Skeletal muscle satellite cell (primary cell): ENCODE data around the gene PHF8.

Source experiments
- H3K27me3 ChIP-seq: 2 replicates; pipeline ENCODE4 v1.7.0; 2013; ENCODE audit warnings: low read length; ENCODE audit not compliant: control insufficient read depth, insufficient read depth
- H3K36me3 ChIP-seq: 2 replicates; pipeline ENCODE4 v1.7.0; 2013; ENCODE audit warnings: mild to moderate bottlenecking, control low read depth, low read length; ENCODE audit not compliant: insufficient read depth
- H3K4me1 ChIP-seq: 2 replicates; pipeline ENCODE4 v1.7.0; 2013; ENCODE audit warnings: low read length; ENCODE audit not compliant: control insufficient read depth, insufficient read depth
- H3K4me2 ChIP-seq: 2 replicates; pipeline ENCODE4 v1.7.0; 2013; ENCODE audit warnings: mild to moderate bottlenecking, low read length
- H3K4me3 ChIP-seq: 2 replicates; pipeline ENCODE4 v1.7.0; 2013; ENCODE audit warnings: low read length
- H3K9ac ChIP-seq: 2 replicates; pipeline ENCODE4 v1.7.0; 2013; ENCODE audit warnings: mild to moderate bottlenecking, low read depth, low read length, moderate library complexity
- H3K9me3 ChIP-seq: replicated peaks from 2 replicates; pipeline ENCODE4 v1.7.0; 2013; ENCODE audit warnings: mild to moderate bottlenecking, control low read depth, low read length

The PHF8 gene

DNA sequence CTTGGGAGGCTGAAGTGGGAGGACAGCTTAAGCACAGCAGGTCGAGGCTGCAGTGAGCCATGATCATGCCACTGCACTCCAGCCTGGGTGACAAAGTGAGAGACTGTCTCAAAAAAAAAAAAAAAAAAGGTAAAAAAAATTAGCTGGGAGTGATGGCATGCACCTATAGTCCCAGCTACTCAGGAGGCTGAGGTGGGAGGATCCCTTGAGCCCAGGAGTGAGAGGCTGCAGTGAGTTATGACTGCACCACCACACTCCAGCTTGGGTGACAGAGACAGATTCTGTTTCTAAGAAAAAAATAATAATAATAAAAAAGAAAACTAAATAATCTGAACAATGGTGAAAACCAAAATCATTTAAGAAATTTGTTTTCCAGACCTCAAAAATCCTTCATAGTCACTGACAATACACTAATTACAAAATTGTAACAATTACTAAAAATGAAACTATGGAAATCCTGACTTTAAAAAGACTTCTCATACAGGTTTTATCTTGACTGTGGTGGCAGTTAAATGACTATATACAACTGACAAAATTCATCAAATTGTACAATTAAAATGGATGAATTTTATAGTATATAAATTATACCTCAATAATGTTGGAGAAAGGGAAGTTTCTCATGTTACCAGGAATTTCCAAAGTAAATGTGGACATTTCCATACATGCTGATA lies 31.3 kb downstream of the PHF8 start:
- no peak overlapping the region for H3K9ac ChIP-seq
- H3K9me3 ChIP-seq: no peaks in the 10 kb centered on the region
- H3K4me3 ChIP-seq: no peak overlapping the region
- H3K27me3 ChIP-seq: no peaks in the 10 kb centered on the region
- no peak overlapping the region for H3K4me2 ChIP-seq
- H3K36me3 ChIP-seq: peaks cover 13% of the 10 kb centered on the region
- no peaks in the 10 kb centered on the region for H3K4me1 ChIP-seq

- Histone ChIP-seq H3K27me3 (no peaks in the 10 kb centered on the region), H3K4me3 (no peak overlapping the region), H3K9me3 (no peaks in the 10 kb centered on the region), H3K9ac (no peak overlapping the region), H3K4me1 (no peaks in the 10 kb centered on the region), H3K36me3 (peaks cover 5% of the 10 kb centered on the region), H3K4me2 (no peak overlapping the region)
Measured at GRCh38 chrX:54007682-54008081, 36.6 kb downstream of the PHF8 start.

DNA sequence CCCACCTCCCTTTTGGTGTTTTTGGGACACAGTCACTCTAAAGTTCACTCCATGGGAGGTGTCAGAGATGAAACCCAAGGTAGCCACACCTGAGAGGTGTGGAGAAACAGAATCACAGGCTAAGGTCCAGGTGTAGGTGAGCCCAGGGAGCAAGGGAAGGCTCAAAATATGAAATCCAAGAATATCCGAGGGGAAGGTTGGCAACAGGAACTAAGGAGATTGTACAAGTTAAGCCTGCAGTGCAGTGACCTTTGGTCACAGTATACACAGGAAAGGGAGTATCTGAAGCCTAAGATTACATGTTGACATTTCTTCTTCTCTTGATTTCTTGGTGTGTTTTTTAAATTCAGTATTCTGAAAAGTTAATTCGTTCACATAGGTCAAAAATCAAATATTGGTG lies 46.5 kb downstream of the PHF8 start:
- Histone ChIP-seq H3K4me3 (no peak overlapping the region), H3K27me3 (no peaks in the 10 kb centered on the region), H3K4me2 (no peak overlapping the region), H3K36me3 (peaks cover 21% of the 10 kb centered on the region), H3K9ac (no peak overlapping the region), H3K4me1 (no peaks in the 10 kb centered on the region), H3K9me3 (no peaks in the 10 kb centered on the region)

DNA sequence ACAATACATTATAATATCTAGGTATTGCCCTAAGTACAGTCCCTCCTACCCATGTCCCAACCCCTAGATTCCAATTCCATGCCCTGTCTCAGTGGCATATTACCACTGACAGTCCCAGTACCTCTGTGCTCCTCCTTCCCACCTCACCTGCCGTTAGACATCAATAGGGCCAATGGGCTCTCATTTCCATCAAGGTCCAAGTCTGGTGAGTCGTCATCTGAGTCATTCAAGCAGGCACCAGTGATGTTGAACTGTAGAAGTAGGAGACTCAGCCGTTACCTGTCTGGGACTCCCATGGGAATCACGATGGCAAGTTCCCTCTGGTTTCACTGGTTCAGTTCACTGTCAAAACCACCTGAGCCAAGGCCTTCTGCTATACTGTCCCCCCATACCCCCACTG lies 51.7 kb downstream of the PHF8 start:
- Histone ChIP-seq H3K36me3 (peaks cover 16% of the 10 kb centered on the region), H3K27me3 (no peaks in the 10 kb centered on the region), H3K9me3 (no peaks in the 10 kb centered on the region), H3K4me2 (no peak overlapping the region), H3K4me1 (no peaks in the 10 kb centered on the region), H3K4me3 (no peak overlapping the region), H3K9ac (no peak overlapping the region)

DNA sequence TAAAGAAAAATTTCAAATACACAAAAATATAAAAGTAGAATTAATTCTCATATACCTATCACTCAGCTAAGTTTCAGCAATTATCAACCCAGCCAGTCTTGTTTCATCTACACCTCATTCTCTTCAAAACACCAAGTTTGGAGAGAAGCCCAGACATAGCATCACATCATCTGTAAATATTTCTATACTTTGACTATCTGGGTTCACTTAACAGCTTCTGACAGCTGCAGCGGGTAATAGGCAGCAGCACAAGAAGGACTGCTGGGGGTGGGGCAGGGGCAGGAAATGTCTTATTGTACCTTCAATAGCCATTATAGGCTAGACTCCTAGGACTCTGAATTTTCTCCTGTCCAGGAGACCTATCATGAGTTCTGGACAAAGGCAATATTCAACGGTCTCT lies 54.1 kb downstream of the PHF8 start:
- Histone ChIP-seq H3K9me3 (no peaks in the 10 kb centered on the region), H3K4me3 (no peak overlapping the region), H3K9ac (no peak overlapping the region), H3K27me3 (no peaks in the 10 kb centered on the region), H3K4me1 (no peaks in the 10 kb centered on the region), H3K4me2 (no peak overlapping the region), H3K36me3 (peaks cover 18% of the 10 kb centered on the region)

DNA sequence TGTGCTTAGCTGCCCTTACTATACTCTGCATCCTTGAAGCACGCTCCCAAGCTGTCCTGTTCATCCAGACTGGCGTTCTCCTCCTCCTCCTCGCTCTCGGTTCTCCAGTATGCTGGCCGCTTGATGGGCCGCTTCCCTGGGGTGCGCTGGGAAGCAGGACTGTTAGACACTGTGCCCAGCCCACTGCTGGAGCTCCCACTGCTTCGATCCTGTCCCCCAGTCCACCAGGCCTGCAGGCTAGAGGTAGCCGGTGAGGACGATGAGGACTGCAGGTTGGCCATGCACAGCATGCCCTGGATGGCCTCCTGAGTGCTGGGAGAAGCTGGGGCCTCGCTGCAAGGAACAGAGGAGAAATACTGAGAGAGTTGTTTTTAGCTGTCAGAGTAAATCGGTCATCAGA lies 59.4 kb downstream of the PHF8 start:
- Histone ChIP-seq H3K36me3 (peaks cover 4% of the 10 kb centered on the region), H3K4me3 (no peak overlapping the region), H3K9me3 (no peaks in the 10 kb centered on the region), H3K9ac (no peak overlapping the region), H3K4me2 (no peak overlapping the region), H3K27me3 (no peaks in the 10 kb centered on the region), H3K4me1 (no peaks in the 10 kb centered on the region)

- Histone ChIP-seq H3K9me3 (no peaks in the 10 kb centered on the region), H3K9ac (no peak overlapping the region), H3K27me3 (no peaks in the 10 kb centered on the region), H3K4me2 (no peak overlapping the region), H3K36me3 (peaks cover 7% of the 10 kb centered on the region), H3K4me3 (no peak overlapping the region), H3K4me1 (no peaks in the 10 kb centered on the region)
Measured at GRCh38 chrX:53974529-53974928, 69.7 kb downstream of the PHF8 start.

GRCh38 chrX:53969540-53969939 lies 74.7 kb downstream of the PHF8 start:
- no peaks in the 10 kb centered on the region for H3K9me3 ChIP-seq
- no peak overlapping the region for H3K4me2 ChIP-seq
- H3K4me1 ChIP-seq: no peaks in the 10 kb centered on the region
- H3K9ac ChIP-seq: no peak overlapping the region
- peaks cover 4% of the 10 kb centered on the region for H3K36me3 ChIP-seq
- H3K4me3 ChIP-seq: no peak overlapping the region
- no peaks in the 10 kb centered on the region for H3K27me3 ChIP-seq

GRCh38 chrX:53950130-53950733 lies 94.0 kb downstream of the PHF8 start:
- no peak overlapping the region for H3K4me2 ChIP-seq
- no peaks in the 10 kb centered on the region for H3K4me1 ChIP-seq
- H3K9me3 ChIP-seq: no peaks in the 10 kb centered on the region
- no peaks in the 10 kb centered on the region for H3K27me3 ChIP-seq
- H3K36me3 ChIP-seq: no peaks in the 10 kb centered on the region
- H3K4me3 ChIP-seq: no peak overlapping the region
- H3K9ac ChIP-seq: no peak overlapping the region

- H3K9ac ChIP-seq: no peak overlapping the region
- H3K4me1 ChIP-seq: no peaks in the 10 kb centered on the region
- peaks cover 12% of the 10 kb centered on the region for H3K36me3 ChIP-seq
Measured at GRCh38 chrX:53940180-53940579, 104.1 kb downstream of the PHF8 start.

DNA sequence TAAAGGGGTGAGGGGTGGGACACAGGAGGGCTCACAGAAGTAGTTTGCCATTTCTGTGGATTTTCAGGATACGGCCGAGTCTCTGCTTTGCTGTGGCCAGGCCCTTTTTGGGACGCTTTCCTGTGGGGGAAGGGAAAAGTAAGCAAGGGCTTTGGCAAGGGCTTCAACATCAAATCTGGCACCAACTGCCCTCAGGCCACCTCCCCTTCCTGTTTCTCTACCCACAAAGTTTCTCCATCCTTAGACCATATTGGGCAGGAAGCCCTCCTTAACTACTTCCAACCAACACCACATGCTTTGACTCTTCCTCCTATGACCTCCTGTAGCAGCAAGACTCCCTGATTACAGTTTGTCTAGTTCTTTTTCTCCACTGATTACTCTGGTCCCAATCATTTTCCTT lies 105.1 kb downstream of the PHF8 start:
- Histone ChIP-seq H3K4me1 (no peaks in the 10 kb centered on the region), H3K9me3 (no peaks in the 10 kb centered on the region), H3K27me3 (no peaks in the 10 kb centered on the region), H3K9ac (no peak overlapping the region), H3K36me3 (peaks cover 12% of the 10 kb centered on the region), H3K4me3 (no peak overlapping the region), H3K4me2 (no peak overlapping the region)

More at GRCh38 chrX:53940180-53940579, 104.1 kb downstream of the PHF8 start:
- Histone ChIP-seq H3K27me3 (no peaks in the 10 kb centered on the region), H3K4me2 (no peak overlapping the region), H3K4me3 (no peak overlapping the region), H3K9me3 (no peaks in the 10 kb centered on the region)
